ENCODE data around the gene KRT85. TPM values are rescaled to one million over a fixed set of nuclear protein-coding genes. Genes with fewer than 3 reads are reported as not detected.
"Not testable (repeated sequence)": the region's sequence is repeated elsewhere in the genome, so short reads cannot be mapped to it uniquely, and the experiment has no call there.

KRT85 gene
- total RNA-seq, 2 experiments from 2014 or later: not detected

DNA sequence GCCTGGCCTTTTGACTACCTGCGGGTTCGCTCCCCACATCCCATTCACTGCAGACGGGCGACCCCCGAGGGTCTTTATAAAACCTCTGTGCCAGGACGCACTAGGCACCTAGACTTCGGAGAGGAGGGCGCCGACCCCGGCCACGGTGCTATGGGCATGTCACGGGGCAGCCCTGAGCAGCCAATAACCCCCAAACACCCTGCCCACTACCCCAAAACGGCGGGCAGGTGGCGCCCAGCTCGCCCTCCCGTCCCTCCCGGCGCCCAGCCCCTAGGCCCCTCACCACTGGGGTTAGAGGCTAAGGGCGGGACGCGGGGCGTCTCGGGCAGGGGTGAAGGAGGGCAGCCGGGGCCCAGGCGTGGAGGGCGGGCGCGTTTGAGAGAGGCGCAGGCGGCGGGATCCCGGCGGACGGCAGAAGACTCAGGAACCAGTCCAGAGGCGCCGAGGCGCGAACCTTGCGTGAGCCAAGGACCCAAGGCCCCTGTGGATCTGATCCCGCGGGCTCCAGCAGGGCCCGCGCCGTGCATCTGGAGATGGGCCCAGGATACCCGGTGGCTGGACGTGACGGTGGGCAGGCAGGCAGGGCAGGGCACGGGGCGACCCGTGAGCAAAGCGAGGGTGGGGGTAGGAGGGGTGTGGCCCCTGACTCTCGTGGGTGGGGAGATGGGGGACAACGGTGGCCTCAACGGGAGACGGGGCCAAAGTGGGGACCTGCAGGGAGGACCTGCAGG, 11.1 kb downstream of the KRT85 start:
- Mint-ChIP-seq H3K4me1 (peaks cover 35% of the 10 kb centered on the region), H3K27ac (no peak overlapping the region), H3K27me3 (peaks cover 26% of the 10 kb centered on the region), H3K36me3 (no peaks in the 10 kb centered on the region), H3K9me3 (no peaks in the 10 kb centered on the region), H3K4me3 (no peak overlapping the region)
- ATAC-seq (ENCODE audit: low read depth): no peak
- POLR2A ChIA-PET: no interaction called here
- no peak for DNase-seq

DNA sequence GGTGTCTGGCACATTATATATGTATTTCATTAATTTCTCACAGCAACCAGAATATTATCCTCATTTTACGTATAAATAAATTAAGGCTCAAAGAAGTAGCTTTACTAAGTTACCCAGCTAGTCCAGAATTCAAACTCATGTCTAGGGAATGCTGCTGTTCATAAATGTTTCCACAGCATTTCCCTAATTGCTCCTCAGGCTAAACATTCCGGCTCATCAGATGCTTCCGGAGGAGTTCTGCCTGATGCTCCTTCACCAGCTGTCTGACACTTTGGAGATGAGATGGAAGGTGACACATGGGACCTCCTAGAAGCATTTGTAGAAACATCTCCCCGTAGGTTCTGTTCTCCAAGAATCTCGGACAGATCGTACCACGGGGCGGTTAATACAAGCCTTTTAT, 12.1 kb downstream of the KRT85 start:
- Mint-ChIP-seq H3K4me1 (peaks cover 39% of the 10 kb centered on the region), H3K9me3 (no peaks in the 10 kb centered on the region), H3K27me3 (peaks cover 29% of the 10 kb centered on the region), H3K4me3 (no peak overlapping the region), H3K27ac (no peak overlapping the region), H3K36me3 (no peaks in the 10 kb centered on the region)
- ATAC-seq (ENCODE audit: low read depth) (no peak), DNase-seq (peak; percentile 6)
- POLR2A ChIA-PET: no interaction called here

DNA sequence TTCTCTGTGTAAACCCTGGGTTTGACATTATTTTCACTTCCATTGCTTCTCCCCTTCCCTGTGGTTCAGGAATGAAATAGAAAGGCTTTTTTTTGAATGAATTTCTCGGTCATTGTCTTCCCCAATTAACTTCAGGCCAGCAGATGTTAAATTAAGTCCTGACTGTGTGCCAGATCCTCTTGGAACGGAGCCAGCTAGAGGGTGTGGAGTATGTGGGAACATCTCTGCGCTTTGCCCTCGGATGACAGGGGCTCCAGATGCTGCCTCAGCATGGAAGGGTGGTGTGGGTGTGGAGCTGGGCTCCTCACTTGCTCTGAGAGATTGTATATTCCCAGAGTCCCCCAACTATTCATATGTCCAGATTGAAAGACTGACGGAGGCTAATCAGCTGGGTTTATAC, 13.1 kb downstream of the KRT85 start:
- peaks cover 30% of the 10 kb centered on the region for H3K4me1 Mint-ChIP-seq
- POLR2A ChIA-PET: no interaction called here
- H3K36me3 Mint-ChIP-seq: no peaks in the 10 kb centered on the region
- no peak overlapping the region for H3K4me3 Mint-ChIP-seq
- peaks cover 28% of the 10 kb centered on the region for H3K27me3 Mint-ChIP-seq
- H3K27ac Mint-ChIP-seq: no peak overlapping the region
- ATAC-seq (ENCODE audit: low read depth) (no peak), DNase-seq (no peak)
- no peaks in the 10 kb centered on the region for H3K9me3 Mint-ChIP-seq

DNA sequence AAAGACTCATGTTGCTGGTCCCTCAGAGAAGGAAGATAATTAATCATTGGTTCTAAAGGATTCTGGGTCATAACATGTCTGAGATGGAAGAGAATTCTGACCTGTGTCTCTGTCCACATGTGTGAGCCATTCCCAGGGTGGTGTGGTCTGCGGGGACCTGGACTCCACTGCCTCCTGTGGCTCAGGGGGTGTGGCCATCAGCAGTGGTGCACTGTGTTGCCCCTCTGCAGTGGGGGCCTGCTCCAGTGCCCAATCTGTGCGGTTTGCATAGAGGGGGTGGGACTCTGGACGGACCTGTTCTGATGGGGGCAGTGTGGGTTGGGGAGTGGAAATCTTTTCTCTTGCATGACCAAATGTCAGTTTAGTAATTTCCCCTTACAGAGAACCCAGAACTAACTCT, 13.5 kb downstream of the KRT85 start:
- Mint-ChIP-seq H3K4me1 (peaks cover 26% of the 10 kb centered on the region), H3K27ac (no peak overlapping the region), H3K36me3 (no peaks in the 10 kb centered on the region), H3K4me3 (no peak overlapping the region), H3K27me3 (peaks cover 31% of the 10 kb centered on the region), H3K9me3 (no peaks in the 10 kb centered on the region)
- DNase-seq (peak; percentile 25), ATAC-seq (ENCODE audit: low read depth) (no peak)
- POLR2A ChIA-PET: no interaction called here

DNA sequence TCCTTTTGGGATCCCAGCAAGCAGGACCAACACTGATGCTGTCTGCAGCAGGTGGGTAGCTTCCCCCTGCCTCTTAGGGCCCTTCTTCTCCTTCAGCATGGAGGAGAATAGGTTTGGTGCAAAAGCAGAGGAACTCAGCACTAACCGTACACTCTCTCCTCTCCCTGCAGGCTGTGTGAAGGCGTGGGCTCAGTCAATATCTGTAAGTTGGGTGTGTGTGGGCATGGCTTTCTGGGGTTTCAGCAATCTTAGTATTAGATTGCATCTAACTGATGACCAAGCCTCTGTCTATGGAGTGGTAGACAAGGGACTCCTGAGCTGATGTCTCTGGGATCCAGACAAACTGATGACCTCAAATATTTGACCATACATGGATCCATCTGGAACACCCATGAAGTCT, 14.3 kb downstream of the KRT85 start:
- Mint-ChIP-seq H3K27ac (no peak overlapping the region), H3K36me3 (no peaks in the 10 kb centered on the region), H3K4me1 (peaks cover 19% of the 10 kb centered on the region), H3K27me3 (peaks cover 34% of the 10 kb centered on the region), H3K4me3 (no peak overlapping the region), H3K9me3 (no peaks in the 10 kb centered on the region)
- peak; percentile 8 for DNase-seq
- POLR2A ChIA-PET: interaction anchor here (1.0 kb wide), 1 partner anchor 8 kb away, joined by 3 read pairs; no protein-coding TSS in a partner anchor
- no peak for ATAC-seq (ENCODE audit: low read depth)

DNA sequence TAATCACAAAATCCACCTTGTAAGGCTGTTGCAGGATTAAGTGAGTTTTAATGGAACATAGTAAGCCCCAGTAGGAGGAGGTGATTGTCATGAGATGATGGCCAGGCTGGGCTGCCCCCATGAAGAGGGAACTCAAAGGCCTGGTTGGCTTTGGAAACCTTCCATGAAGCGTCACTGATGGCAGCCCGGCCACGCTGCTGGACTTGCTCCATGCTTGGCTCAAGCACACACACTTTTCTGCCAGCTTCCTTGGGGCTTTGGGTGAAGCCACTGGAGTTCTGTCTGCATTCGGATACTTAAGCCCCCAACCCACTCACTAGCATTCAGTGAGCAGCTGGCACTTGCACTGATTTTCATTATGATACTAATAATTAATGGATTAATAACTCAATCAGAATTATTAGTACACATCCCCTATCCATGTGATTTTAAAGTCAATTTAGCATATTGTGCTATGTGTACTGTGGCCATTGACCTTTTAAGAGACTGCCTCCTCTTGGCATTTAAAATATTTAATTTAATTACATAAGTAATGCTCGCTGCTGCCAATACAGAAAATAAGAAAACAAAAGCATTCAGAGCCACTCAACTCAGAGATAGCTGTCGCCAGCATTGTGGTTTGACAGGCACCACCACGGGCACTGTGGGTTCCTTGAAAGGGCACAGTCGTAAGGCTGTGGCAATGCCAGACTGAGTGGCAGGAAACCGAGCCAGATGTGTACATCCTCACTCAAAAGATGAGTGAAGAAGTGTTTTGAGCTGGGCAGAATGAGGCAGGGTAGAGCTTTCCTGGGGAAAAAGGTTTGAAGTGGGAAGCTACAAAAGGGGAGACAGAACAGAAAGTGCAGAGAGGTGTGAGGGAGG, 15.9 kb downstream of the KRT85 start:
- POLR2A ChIA-PET: no interaction called here
- Mint-ChIP-seq H3K4me1 (peaks cover 14% of the 10 kb centered on the region), H3K36me3 (no peaks in the 10 kb centered on the region), H3K27ac (no peak overlapping the region), H3K4me3 (peak overlapping the region; percentile 53), H3K9me3 (no peaks in the 10 kb centered on the region), H3K27me3 (peaks cover 31% of the 10 kb centered on the region)
- DNase-seq: no peak
- peak; percentile 85 for ATAC-seq (ENCODE audit: low read depth)

DNA sequence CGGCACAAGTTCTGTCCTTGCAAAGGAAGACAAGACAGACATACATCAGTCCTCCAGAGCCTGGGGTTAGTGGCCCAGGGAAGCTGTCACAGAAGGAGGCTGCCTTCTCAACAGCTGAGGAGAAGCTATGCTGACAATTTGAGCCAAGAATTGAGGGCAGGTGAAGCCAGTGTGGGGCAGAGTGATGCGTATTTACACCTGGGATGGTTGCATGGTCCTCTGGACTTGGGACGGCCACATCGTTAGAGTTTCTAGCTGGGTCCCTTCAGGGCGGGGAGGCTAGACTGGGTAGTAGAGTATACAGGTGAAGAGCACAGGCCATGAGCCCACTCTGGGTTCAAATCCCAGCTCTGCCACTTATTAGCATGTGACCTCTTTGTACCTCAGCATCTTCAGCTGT, 16.5 kb downstream of the KRT85 start:
- H3K27me3 Mint-ChIP-seq: peaks cover 30% of the 10 kb centered on the region
- H3K4me1 Mint-ChIP-seq: peaks cover 14% of the 10 kb centered on the region
- no peaks in the 10 kb centered on the region for H3K9me3 Mint-ChIP-seq
- ATAC-seq (ENCODE audit: low read depth): no peak
- H3K4me3 Mint-ChIP-seq: no peak overlapping the region
- POLR2A ChIA-PET: no interaction called here
- DNase-seq: no peak
- no peaks in the 10 kb centered on the region for H3K36me3 Mint-ChIP-seq
- no peak overlapping the region for H3K27ac Mint-ChIP-seq

DNA sequence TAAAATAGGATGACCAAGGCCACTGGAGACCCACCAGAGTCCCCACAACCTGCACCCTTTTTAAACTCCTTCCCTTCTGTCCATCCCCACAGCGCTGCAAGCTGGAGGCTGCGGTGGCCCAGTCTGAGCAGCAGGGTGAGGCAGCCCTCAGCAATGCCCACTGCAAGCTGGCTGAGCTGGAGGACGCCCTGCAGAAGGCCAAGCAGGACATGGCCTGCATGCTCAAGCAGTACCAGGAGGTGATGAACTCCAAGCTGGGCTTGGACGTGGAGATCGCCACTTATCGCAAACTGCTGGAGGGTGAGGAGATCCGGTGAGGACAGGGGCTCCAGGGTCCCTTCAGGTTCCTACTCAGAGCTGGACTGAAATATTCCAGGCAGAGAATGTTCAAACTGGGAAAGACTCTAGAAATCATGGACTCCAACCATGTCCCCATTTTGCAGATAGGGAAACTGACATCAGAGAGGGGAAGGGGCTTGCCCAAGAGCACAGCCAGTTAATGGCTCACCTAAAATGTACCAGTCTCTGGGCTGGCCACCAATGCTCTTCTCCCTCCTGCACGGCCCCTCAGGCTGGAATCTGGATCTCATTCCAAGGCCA, 17.2 kb downstream of the KRT85 start:
- no peak overlapping the region for H3K4me3 Mint-ChIP-seq
- peaks cover 30% of the 10 kb centered on the region for H3K27me3 Mint-ChIP-seq
- POLR2A ChIA-PET: no interaction called here
- H3K27ac Mint-ChIP-seq: no peak overlapping the region
- H3K4me1 Mint-ChIP-seq: peaks cover 14% of the 10 kb centered on the region
- ATAC-seq (ENCODE audit: low read depth) (no peak), DNase-seq (no peak)
- no peaks in the 10 kb centered on the region for H3K36me3 Mint-ChIP-seq
- no peaks in the 10 kb centered on the region for H3K9me3 Mint-ChIP-seq

DNA sequence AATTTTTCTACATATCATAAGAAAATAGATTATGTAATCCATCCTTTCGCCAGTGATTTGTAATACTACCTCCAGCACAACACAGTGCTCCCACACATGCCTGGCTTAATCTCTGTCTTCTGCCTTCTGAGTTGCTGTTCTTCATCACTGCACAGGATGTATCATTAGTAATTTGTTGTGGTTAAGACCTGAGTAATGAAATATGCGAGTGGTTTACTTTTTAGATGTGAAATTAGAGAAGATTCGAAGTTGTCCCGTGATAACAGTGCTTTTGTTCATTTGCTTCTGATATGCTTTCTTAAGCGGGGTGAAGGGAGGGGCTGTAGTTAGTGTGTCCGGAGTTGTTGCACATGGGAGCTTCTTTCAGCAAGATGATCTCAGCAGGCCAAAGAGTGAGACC, 18.1 kb downstream of the KRT85 start:
- Mint-ChIP-seq H3K9me3 (no peaks in the 10 kb centered on the region), H3K36me3 (no peaks in the 10 kb centered on the region), H3K27ac (no peak overlapping the region), H3K27me3 (peaks cover 27% of the 10 kb centered on the region), H3K4me1 (peaks cover 14% of the 10 kb centered on the region), H3K4me3 (no peak overlapping the region)
- POLR2A ChIA-PET: no interaction called here
- DNase-seq (no peak), ATAC-seq (ENCODE audit: low read depth) (no peak)

DNA sequence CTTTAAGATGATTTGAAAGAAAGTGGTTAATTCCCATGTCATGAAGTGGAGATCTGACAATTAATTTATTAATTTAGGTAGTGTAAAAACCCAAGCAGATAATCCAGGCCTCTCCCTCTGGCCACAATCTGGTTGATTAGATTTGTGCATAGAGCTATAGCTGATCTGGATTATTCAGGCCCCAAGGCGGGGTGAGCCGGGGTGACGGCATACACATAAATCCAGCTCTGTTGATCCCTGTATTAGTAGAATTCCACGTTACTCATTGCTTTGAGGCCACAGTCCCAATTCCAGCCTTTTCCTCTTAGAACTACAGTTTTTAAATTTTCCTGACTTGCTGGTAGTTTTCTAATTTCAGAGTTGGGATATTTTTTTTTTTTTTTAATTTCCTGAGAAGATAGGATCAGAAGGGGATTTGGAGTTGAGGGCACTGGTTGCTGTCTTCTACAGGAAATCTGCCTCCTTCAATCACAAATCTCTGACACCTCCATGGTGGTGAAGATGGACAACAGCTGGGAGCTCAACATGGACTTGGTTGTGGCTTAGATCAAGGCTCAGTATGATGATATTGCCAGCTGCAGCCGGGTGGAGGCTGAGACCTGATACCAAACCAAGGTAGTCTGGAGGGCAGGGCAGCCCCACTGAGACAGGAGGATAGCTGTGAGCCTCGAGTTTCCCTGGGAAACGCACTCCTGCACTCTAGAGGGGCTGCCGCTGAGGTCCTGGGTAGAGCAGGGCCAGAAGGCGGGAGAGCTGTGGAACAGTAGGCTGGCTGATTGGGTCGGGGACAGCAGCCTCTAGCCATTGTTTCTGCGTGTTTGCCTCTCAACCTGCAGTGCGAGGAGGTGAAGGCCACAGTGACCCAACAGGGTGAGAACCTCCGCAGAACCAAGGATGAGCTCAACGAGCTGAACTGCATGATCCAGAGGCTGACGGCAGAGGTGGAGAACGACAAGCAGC, 19.4 kb downstream of the KRT85 start:
- Mint-ChIP-seq H3K27me3 (peaks cover 19% of the 10 kb centered on the region), H3K4me3 (no peak overlapping the region), H3K9me3 (no peaks in the 10 kb centered on the region), H3K27ac (no peak overlapping the region), H3K4me1 (peaks cover 11% of the 10 kb centered on the region), H3K36me3 (no peaks in the 10 kb centered on the region)
- DNase-seq: no peak
- POLR2A ChIA-PET: interaction anchor here (0.6 to 1.1 kb wide), 2 partner anchors 28 to 389 kb away, joined by 3 read pairs; no protein-coding TSS in a partner anchor
- no peak for ATAC-seq (ENCODE audit: low read depth)

DNA sequence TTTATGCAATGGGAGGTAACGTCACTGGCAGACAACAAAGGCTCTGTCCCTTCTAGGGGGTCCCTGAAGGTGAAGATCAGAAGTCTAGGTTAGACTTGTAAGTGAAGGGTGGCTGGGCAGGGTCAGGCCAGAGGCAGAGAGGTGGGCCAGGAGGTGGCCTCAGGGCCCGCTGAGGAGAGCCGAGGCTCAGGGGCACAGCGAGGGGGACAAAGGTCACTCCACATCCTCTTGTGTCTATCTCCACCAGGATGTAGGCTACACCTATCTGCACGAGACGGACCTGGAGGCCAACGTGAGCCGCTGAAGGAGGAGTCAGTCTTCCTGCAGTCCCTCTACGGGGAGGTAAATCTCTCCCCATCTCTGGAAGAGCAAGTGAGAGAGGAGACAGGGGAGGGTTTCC, 20.3 kb downstream of the KRT85 start:
- H3K9me3 Mint-ChIP-seq: no peaks in the 10 kb centered on the region
- H3K36me3 Mint-ChIP-seq: no peaks in the 10 kb centered on the region
- H3K27me3 Mint-ChIP-seq: peaks cover 17% of the 10 kb centered on the region
- ATAC-seq (ENCODE audit: low read depth) (no peak), DNase-seq (no peak)
- H3K27ac Mint-ChIP-seq: no peak overlapping the region
- H3K4me1 Mint-ChIP-seq: peaks cover 7% of the 10 kb centered on the region
- POLR2A ChIA-PET: interaction anchor here (1.1 kb wide), 1 partner anchor 28 kb away, joined by 3 read pairs; no protein-coding TSS in a partner anchor
- no peak overlapping the region for H3K4me3 Mint-ChIP-seq

DNA sequence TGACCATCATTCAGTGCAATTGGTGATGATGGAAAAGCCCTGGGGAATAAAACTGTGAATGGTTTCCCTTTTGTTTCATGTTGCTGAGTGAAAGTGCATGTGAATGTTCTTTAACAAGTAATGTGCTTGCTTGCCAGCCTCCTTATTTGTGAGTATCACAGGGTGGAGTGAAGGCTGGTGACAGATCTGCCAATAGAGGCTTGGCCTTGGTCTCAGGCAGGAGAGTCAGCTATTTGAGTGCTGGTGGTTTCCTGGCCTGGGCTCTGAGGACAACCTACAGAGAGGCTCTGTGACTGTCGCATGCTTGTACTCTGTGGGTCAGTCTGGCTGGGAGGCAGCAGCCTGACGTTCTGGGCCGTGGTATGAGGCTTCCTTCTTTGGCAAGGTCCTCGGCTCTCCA, 20.7 kb downstream of the KRT85 start:
- POLR2A ChIA-PET: no interaction called here
- H3K27me3 Mint-ChIP-seq: peaks cover 17% of the 10 kb centered on the region
- H3K9me3 Mint-ChIP-seq: no peaks in the 10 kb centered on the region
- DNase-seq (no peak), ATAC-seq (ENCODE audit: low read depth) (no peak)
- no peak overlapping the region for H3K27ac Mint-ChIP-seq
- H3K36me3 Mint-ChIP-seq: no peaks in the 10 kb centered on the region
- H3K4me1 Mint-ChIP-seq: peaks cover 4% of the 10 kb centered on the region
- no peak overlapping the region for H3K4me3 Mint-ChIP-seq

DNA sequence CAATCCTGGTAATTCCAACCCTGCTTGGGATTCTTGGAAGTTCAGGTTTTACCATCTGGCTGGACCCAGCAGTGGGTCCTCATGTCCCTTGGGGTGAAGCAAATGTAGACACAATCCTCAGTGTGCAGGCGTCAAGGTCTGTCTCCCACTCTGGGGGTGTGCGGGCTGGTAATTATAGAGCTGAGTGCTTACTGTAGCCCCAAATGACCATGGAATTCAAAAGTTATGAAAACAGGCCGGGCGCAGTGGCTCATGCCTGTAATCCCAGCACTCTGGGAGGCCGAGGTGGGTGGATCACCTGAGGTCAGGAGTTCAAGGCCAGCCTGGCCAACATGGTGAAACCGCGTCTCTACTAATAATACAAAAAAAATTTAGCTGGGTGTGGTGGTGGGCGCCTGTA, 22.2 kb downstream of the KRT85 start:
- H3K4me1 Mint-ChIP-seq; ATAC-seq (ENCODE audit: low read depth); H3K36me3 Mint-ChIP-seq; H3K27ac Mint-ChIP-seq; H3K4me3 Mint-ChIP-seq; DNase-seq; H3K9me3 Mint-ChIP-seq; POLR2A ChIA-PET: not testable (repeated sequence)
- H3K27me3 Mint-ChIP-seq: peaks cover 15% of the 10 kb centered on the region

All from activated naive CD8-positive, alpha-beta T cell treated with anti-CD3 and anti-CD28 coated beads, Interleukin-2, amount 10 ng/mL, durations not matched to agents 7 days and 5 days (primary cell).